Esophagus squamous epithelium (tissue), 4 donors: ENCODE measurements around the gene ASTN2.

Source experiments
- POLR2A ChIP-seq, 4 donors: fragments of 450-650 bp; IDR thresholded peaks; one replicate each; pipeline ENCODE4 v1.6.1; 2017; ENCODE audit warnings: antibody characterized with exemption in 4 of 4, mild to moderate bottlenecking in 4 of 4, moderate library complexity in 3 of 4
- TF ChIP-seq, protein P1 (sequence below), 6 experiments: fragments of 450-650 bp in 4 of 6; fragments of 200-600 bp in 2 of 6; sonication (generic) in 2 of 6; IDR thresholded peaks; one replicate each; pipeline ENCODE4 v1.5.1; 2016 to 2019; ENCODE audit warnings: antibody characterized with exemption in 6 of 6, mild to moderate bottlenecking in 4 of 6, moderate library complexity in 4 of 6

DNA sequence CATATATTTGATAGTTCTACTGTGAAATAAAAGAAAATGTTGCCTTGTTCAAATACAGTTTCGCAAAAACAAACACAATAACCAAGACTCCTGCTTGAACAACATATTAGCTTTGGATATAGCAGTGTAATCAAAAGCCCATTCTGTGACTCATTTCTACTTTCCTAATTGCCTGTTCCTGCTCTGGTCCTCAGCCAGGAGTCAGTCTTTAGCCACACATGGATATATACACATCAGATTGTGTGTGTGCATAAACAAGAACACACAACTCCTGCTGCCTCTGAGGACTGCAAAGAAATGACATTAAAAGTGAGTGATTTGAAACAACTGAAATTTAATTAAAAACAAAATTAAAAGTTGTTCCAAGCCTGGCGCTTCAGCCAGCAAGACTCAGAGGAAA, 393.0 kb downstream of the ASTN2 start:
- TF ChIP-seq, protein P1, sequence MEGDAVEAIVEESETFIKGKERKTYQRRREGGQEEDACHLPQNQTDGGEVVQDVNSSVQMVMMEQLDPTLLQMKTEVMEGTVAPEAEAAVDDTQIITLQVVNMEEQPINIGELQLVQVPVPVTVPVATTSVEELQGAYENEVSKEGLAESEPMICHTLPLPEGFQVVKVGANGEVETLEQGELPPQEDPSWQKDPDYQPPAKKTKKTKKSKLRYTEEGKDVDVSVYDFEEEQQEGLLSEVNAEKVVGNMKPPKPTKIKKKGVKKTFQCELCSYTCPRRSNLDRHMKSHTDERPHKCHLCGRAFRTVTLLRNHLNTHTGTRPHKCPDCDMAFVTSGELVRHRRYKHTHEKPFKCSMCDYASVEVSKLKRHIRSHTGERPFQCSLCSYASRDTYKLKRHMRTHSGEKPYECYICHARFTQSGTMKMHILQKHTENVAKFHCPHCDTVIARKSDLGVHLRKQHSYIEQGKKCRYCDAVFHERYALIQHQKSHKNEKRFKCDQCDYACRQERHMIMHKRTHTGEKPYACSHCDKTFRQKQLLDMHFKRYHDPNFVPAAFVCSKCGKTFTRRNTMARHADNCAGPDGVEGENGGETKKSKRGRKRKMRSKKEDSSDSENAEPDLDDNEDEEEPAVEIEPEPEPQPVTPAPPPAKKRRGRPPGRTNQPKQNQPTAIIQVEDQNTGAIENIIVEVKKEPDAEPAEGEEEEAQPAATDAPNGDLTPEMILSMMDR (IDR thresholded peaks at IDR 0.05), result no peak
- no peak for TF ChIP-seq POLR2A (IDR thresholded peaks at IDR 0.05)
